Stimulated activated CD8-positive, alpha-beta memory T cell treated with anti-CD3 and anti-CD28 coated beads, Interleukin-2, amount 100 ng/mL, for 1 hour (primary cell): Measurements from ENCODE around the gene OR4X2.
"Not testable (repeated sequence)": the region's sequence is repeated elsewhere in the genome, so short reads cannot be mapped to it uniquely, and the experiment has no call there.

Experiments used
- DNase-seq, 2 donors: peaks; one replicate each; pipeline ENCODE4 v3.0.0-alpha.2; 2020; ENCODE audit warnings: low read depth in 2 of 2

The OR4X2 gene

GRCh38 chr11:48244804-48245203 is at the start of gene OR4X2:
OR4X2 (plus strand) TSS chr11:48245104; CDS start chr11:48245104, 0 bp downstream.
- no peak for DNase-seq

GRCh38 chr11:48207881-48208280 is 37.0 kb upstream of the OR4X2 start:
- no peak for DNase-seq

GRCh38 chr11:48210052-48210451 is 34.9 kb upstream of the OR4X2 start:
- no peak for DNase-seq

GRCh38 chr11:48216510-48216909 is 28.4 kb upstream of the OR4X2 start, which contains the start of gene OR4B1:
OR4B1 (plus strand) TSS chr11:48216810; CDS start chr11:48216810, 0 bp downstream.
- DNase-seq: no peak

- no peak for DNase-seq
These were observed 16.1 kb upstream of the OR4X2 start for GRCh38 chr11:48228761-48229160.

- not testable (repeated sequence) for DNase-seq
These were observed 14.8 kb upstream of the OR4X2 start for GRCh38 chr11:48230057-48230456.

- no peak for DNase-seq
These were observed 7.2 kb upstream of the OR4X2 start for GRCh38 chr11:48237727-48238126.

- no peak for DNase-seq
These were observed 2.4 kb upstream of the OR4X2 start for GRCh38 chr11:48242501-48242900.

GRCh38 chr11:48248902-48249301 is 4.0 kb downstream of the OR4X2 start:
- DNase-seq: no peak

- no peak for DNase-seq
These were observed 16.7 kb downstream of the OR4X2 start for GRCh38 chr11:48261600-48261999.

- DNase-seq: no peak
These were observed 18.6 kb downstream of the OR4X2 start, which contains the start of gene OR4X1 for GRCh38 chr11:48263423-48263911. OR4X1 (plus strand) TSS chr11:48263861; CDS start chr11:48263861, 0 bp downstream.

- DNase-seq: no peak
These were observed 25.7 kb downstream of the OR4X2 start for GRCh38 chr11:48270621-48271020.

GRCh38 chr11:48272606-48273005 is 27.7 kb downstream of the OR4X2 start:
- DNase-seq: no peak
